ENCODE measurements around the gene TNKS2. TPM values are rescaled to one million over a fixed set of nuclear protein-coding genes. Genes with fewer than 3 reads are reported as not detected.

TNKS2 gene
- total and polyA plus RNA-seq, 2 experiments from 2014 or later = 11.9 to 40.4 TPM

DNA sequence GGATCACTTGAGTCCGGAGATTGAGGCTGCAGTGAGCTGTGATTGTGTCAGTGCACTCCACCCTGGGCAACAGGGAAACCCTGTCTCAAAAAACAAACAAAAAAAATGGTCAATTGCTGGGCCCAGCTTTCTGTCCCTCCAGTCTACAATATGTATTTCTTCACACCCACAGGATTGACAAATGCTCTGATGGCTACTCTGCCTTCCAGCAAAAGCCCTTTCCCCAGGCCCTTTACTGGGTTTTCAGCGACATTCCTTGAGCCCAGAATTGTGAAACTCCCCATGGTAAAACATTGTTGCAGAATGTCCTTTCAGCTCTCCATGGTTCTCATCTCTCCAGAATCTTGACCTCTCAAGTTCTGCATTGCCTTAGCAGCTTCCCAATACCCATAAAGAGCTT, 23.7 kb upstream of the TNKS2 start:
- TF ChIP-seq EZH2phosphoT487 (IDR thresholded peaks at IDR 0.05; ENCODE audit: low read depth, severe bottlenecking, unreplicated experiment) = no peak
- TF ChIP-seq EZH2 (IDR thresholded peaks at IDR 0.05; ENCODE audit: borderline replicate concordance) = no peak
- TF ChIP-seq CTCF (IDR thresholded peaks at IDR 0.05; ENCODE audit: poor library complexity) = no peak
- Histone ChIP-seq H3K27me3 (no peaks in the 10 kb centered on the region), H3K9me3 (ENCODE audit: low read depth) (no peaks in the 10 kb centered on the region), H3K4me2 (no peak overlapping the region), H3K9me2 (replicated peaks; ENCODE audit: insufficient read depth) (no peaks in the 10 kb centered on the region), H4K20me1 (ENCODE audit: insufficient read depth, poor library complexity, severe bottlenecking) (no peaks in the 10 kb centered on the region), H3K36me3 (replicated peaks; ENCODE audit: insufficient read depth, low read depth) (no peaks in the 10 kb centered on the region), H3K27ac (no peak overlapping the region), H3K79me2 (no peaks in the 10 kb centered on the region), H3K4me3 (no peak overlapping the region), H3K4me1 (ENCODE audit: insufficient read depth) (no peaks in the 10 kb centered on the region), H2AFZ (no peak overlapping the region)
- DNase-seq (ENCODE audit: low spot score) = no peak
- WGBS (ENCODE audit: low lambda C conversion rate, missing lambda C conversion rate) = 85% methylated on average over 2 of the region's 2 CpGs

GRCh38 chr10:91775731-91776130, 22.5 kb upstream of the TNKS2 start:
- H3K79me2 ChIP-seq = no peaks in the 10 kb centered on the region

GRCh38 chr10:91776266-91776665, 22.0 kb upstream of the TNKS2 start:
- Histone ChIP-seq H3K4me2 (no peak overlapping the region), H3K27ac (no peak overlapping the region), H2AFZ (no peak overlapping the region), H3K4me1 (ENCODE audit: insufficient read depth) (no peaks in the 10 kb centered on the region), H3K9me3 (ENCODE audit: low read depth) (no peaks in the 10 kb centered on the region), H3K4me3 (no peak overlapping the region), H3K9me2 (replicated peaks; ENCODE audit: insufficient read depth) (no peaks in the 10 kb centered on the region), H3K36me3 (replicated peaks; ENCODE audit: insufficient read depth, low read depth) (no peaks in the 10 kb centered on the region), H3K27me3 (no peaks in the 10 kb centered on the region), H3K79me2 (no peaks in the 10 kb centered on the region), H4K20me1 (ENCODE audit: insufficient read depth, poor library complexity, severe bottlenecking) (no peaks in the 10 kb centered on the region)
- 94% methylated on average over 3 of the region's 3 CpGs for WGBS (ENCODE audit: low lambda C conversion rate, missing lambda C conversion rate)
- DNase-seq (ENCODE audit: low spot score) = no peak
- TF ChIP-seq EZH2 (IDR thresholded peaks at IDR 0.05; ENCODE audit: borderline replicate concordance) (no peak), EZH2phosphoT487 (IDR thresholded peaks at IDR 0.05; ENCODE audit: low read depth, severe bottlenecking, unreplicated experiment) (no peak), CTCF (IDR thresholded peaks at IDR 0.05; ENCODE audit: poor library complexity) (no peak)

More at GRCh38 chr10:91775731-91776130, 22.5 kb upstream of the TNKS2 start:
- no peak overlapping the region for H3K4me2 ChIP-seq
- H3K27me3 ChIP-seq = no peaks in the 10 kb centered on the region
- no peaks in the 10 kb centered on the region for H3K9me2 ChIP-seq (replicated peaks; ENCODE audit: insufficient read depth)
- H3K4me1 ChIP-seq (ENCODE audit: insufficient read depth) = no peaks in the 10 kb centered on the region
- TF ChIP-seq EZH2phosphoT487 (IDR thresholded peaks at IDR 0.05; ENCODE audit: low read depth, severe bottlenecking, unreplicated experiment) = no peak
- no peak for TF ChIP-seq EZH2 (IDR thresholded peaks at IDR 0.05; ENCODE audit: borderline replicate concordance)
- TF ChIP-seq CTCF (IDR thresholded peaks at IDR 0.05; ENCODE audit: poor library complexity) = no peak
- WGBS (ENCODE audit: low lambda C conversion rate, missing lambda C conversion rate) = 92% methylated on average over 2 of the region's 2 CpGs
- no peaks in the 10 kb centered on the region for H4K20me1 ChIP-seq (ENCODE audit: insufficient read depth, poor library complexity, severe bottlenecking)
- H3K36me3 ChIP-seq (replicated peaks; ENCODE audit: insufficient read depth, low read depth) = no peaks in the 10 kb centered on the region
- H2AFZ ChIP-seq = no peak overlapping the region
- no peak overlapping the region for H3K4me3 ChIP-seq
- no peaks in the 10 kb centered on the region for H3K9me3 ChIP-seq (ENCODE audit: low read depth)
- DNase-seq (ENCODE audit: low spot score) = no peak
- no peak overlapping the region for H3K27ac ChIP-seq

- H3K9me2 ChIP-seq (replicated peaks; ENCODE audit: insufficient read depth) = no peaks in the 10 kb centered on the region
- no peak overlapping the region for H3K27ac ChIP-seq
- DNase-seq (ENCODE audit: low spot score) = no peak
- H3K9me3 ChIP-seq (ENCODE audit: low read depth) = no peaks in the 10 kb centered on the region
- H4K20me1 ChIP-seq (ENCODE audit: insufficient read depth, poor library complexity, severe bottlenecking) = no peaks in the 10 kb centered on the region
- H3K36me3 ChIP-seq (replicated peaks; ENCODE audit: insufficient read depth, low read depth) = no peaks in the 10 kb centered on the region
- H3K79me2 ChIP-seq = no peaks in the 10 kb centered on the region
- H3K4me1 ChIP-seq (ENCODE audit: insufficient read depth) = no peaks in the 10 kb centered on the region
- H3K4me2 ChIP-seq = no peak overlapping the region
- H3K4me3 ChIP-seq = no peak overlapping the region
- no peak overlapping the region for H2AFZ ChIP-seq
- TF ChIP-seq CTCF (IDR thresholded peaks at IDR 0.05; ENCODE audit: poor library complexity) (no peak), EZH2 (IDR thresholded peaks at IDR 0.05; ENCODE audit: borderline replicate concordance) (no peak), EZH2phosphoT487 (IDR thresholded peaks at IDR 0.05; ENCODE audit: low read depth, severe bottlenecking, unreplicated experiment) (no peak)
- 95% methylated on average over 1 of the region's 1 CpG for WGBS (ENCODE audit: low lambda C conversion rate, missing lambda C conversion rate)
- H3K27me3 ChIP-seq = no peaks in the 10 kb centered on the region
Observed at GRCh38 chr10:91778485-91778884, 19.7 kb upstream of the TNKS2 start.

All from hepatocyte (in vitro differentiated cells).